HepG2 (cell line): ENCODE data around the gene CFAP100. TPM values are rescaled to one million over a fixed set of nuclear protein-coding genes. Genes with fewer than 3 reads are reported as not detected.
A peak's percentile ranks its signal among the peaks of the same experiment; 100 is the strongest.

Experiments used
- ATAC-seq: fragments of 200-7000 bp; cut with Tn5 transposase; 3 replicates; pipeline ENCODE4 v1.9.1; 2020; ENCODE audit warnings: mild to moderate bottlenecking, moderate library complexity
- BruUV-seq: library from RNA; stranded (reverse); fragments of 400-500 nt; replicated peaks from 2 replicates; lab custom pipeline; 2021; lab: Mats Ljungman, UMichigan
- CTCF ChIA-PET: fragments of 300-600 bp; formaldehyde crosslinking; extraction: SDS; loops from one replicate; lab custom pipeline; 2021; ENCODE audit warnings: low total read pairs, inconsistent platforms, low intra/inter-chr PET ratio; lab: Yijun Ruan, JAX
- POLR2A ChIA-PET: fragments of 350-600 bp; sonication (Branson Sonifier 250); formaldehyde crosslinking; loops from one replicate; lab custom pipeline; 2020; ENCODE audit warnings: antibody characterized with exemption, inconsistent platforms; lab: Yijun Ruan, JAX
- DNase-seq: peaks from one replicate; pipeline ENCODE4 v3.0.0-alpha.2; 2015; ENCODE audit warnings: low spot score
- FAIRE-seq: peaks from 3 replicates; lab custom pipeline; 2011; peaks lifted over from hg19 to GRCh38; lab: Jason Lieb, UNC
- H2AFZ ChIP-seq: one replicate; pipeline ENCODE4 v1.6.1; 2011; ENCODE audit warnings: low read length, inconsistent platforms
- H3K27ac ChIP-seq: fragments of 300-600 bp; 3 replicates; pipeline ENCODE4 v1.8.0; 2011; ENCODE audit warnings: mixed run types, mild to moderate bottlenecking, mixed read lengths, low read length, inconsistent platforms; ENCODE audit not compliant: insufficient read depth; ENCODE audit errors: extremely low read length
- H3K27me3 ChIP-seq, 2 experiments: fragments of 200-600 bp in 1 of 2; 2 replicates in 1 of 2; 3 replicates in 1 of 2; pipeline versions ENCODE4 v1.6.0 to v1.8.0; 2011; ENCODE audit warnings: low read length in 2 of 2, mild to moderate bottlenecking in 2 of 2, moderate library complexity in 2 of 2, inconsistent platforms in 1 of 2; ENCODE audit not compliant: insufficient read depth in 2 of 2, control insufficient read depth in 1 of 2
- H3K36me3 ChIP-seq, 2 experiments: fragments of 200-600 bp in 1 of 2; replicated peaks in 1 of 2; 2 replicates in 1 of 2; 3 replicates in 1 of 2; pipeline versions ENCODE4 v1.5.1 to v1.8.0; 2011; ENCODE audit warnings: low read length in 2 of 2, inconsistent platforms in 1 of 2; ENCODE audit not compliant: insufficient read depth in 2 of 2, control insufficient read depth in 1 of 2
- H3K4me1 ChIP-seq: 2 replicates; pipeline ENCODE4 v1.5.1; 2012; ENCODE audit warnings: low read length, inconsistent platforms; ENCODE audit not compliant: insufficient read depth
- H3K4me2 ChIP-seq: 2 replicates; pipeline ENCODE4 v1.6.0; 2011; ENCODE audit warnings: low read depth, low read length, inconsistent platforms
- H3K4me3 ChIP-seq, 3 experiments: fragments of 200-600 bp in 1 of 3; sonication (generic), shearing (Covaris generic) in 1 of 3; replicated peaks in 1 of 3; 2 replicates each; pipeline ENCODE4 v1.5.1; 2011 to 2016; ENCODE audit warnings: low read length in 3 of 3, inconsistent platforms in 2 of 3, low read depth in 2 of 3, mild to moderate bottlenecking in 2 of 3, control low read depth in 1 of 3, mixed read lengths in 1 of 3; ENCODE audit not compliant: insufficient read depth in 1 of 3
- H3K79me2 ChIP-seq: one replicate; pipeline ENCODE4 v1.6.1; 2011; ENCODE audit warnings: low read length, inconsistent platforms; ENCODE audit not compliant: insufficient read depth
- H3K9ac ChIP-seq: 2 replicates; pipeline ENCODE4 v1.6.0; 2011; ENCODE audit warnings: mild to moderate bottlenecking, low read depth, low read length, inconsistent platforms; ENCODE audit not compliant: insufficient read depth
- H3K9me3 ChIP-seq: 2 replicates; pipeline ENCODE4 v1.5.1; 2012; ENCODE audit warnings: mild to moderate bottlenecking, low read length
- H4K20me1 ChIP-seq: 2 replicates; pipeline ENCODE4 v1.6.0; 2011; ENCODE audit warnings: inconsistent platforms, mild to moderate bottlenecking, low read length, moderate library complexity; ENCODE audit not compliant: insufficient read depth
- AGO1 ChIP-seq: fragments of 200-400 bp; formaldehyde crosslinking; IDR thresholded peaks from 2 replicates; pipeline ENCODE4 v1.6.1; 2017; ENCODE audit warnings: mild to moderate bottlenecking, low read depth, low read length, moderate library complexity; ENCODE audit not compliant: poor library complexity, severe bottlenecking
- ESRRA ChIP-seq: sonication (generic); formaldehyde crosslinking; IDR thresholded peaks from 2 replicates; pipeline ENCODE4 v1.5.1; 2020; ENCODE audit warnings: mild to moderate bottlenecking, low read depth, missing genetic modification reagents
- MEIS1 ChIP-seq: sonication (generic); formaldehyde crosslinking; IDR thresholded peaks from 2 replicates; pipeline ENCODE4 v1.9.0; 2021; ENCODE audit warnings: mild to moderate bottlenecking, missing genetic modification reagents, moderate library complexity, borderline replicate concordance
- SAP130 ChIP-seq: IDR thresholded peaks from 2 replicates; pipeline ENCODE4 v1.6.1; 2016; ENCODE audit warnings: low read depth
- SIN3B ChIP-seq: fragments of 150-350 bp; IDR thresholded peaks from 2 replicates; pipeline ENCODE4 v1.6.1; 2014; ENCODE audit warnings: low read length
- THAP11 ChIP-seq: IDR thresholded peaks from 2 replicates; pipeline ENCODE4 v1.6.1; 2016; ENCODE audit warnings: missing biosample characterization, missing genetic modification reagents
- YY1 ChIP-seq: IDR thresholded peaks from 2 replicates; pipeline ENCODE4 v1.6.1; 2011; ENCODE audit warnings: low read length, low read depth, moderate library complexity, mild to moderate bottlenecking; ENCODE audit not compliant: insufficient read depth, insufficient replicate concordance
- ZBTB7A ChIP-seq: sonication (generic); formaldehyde crosslinking; IDR thresholded peaks from 2 replicates; pipeline ENCODE4 v1.8.0; 2022; ENCODE audit warnings: mild to moderate bottlenecking, missing genetic modification reagents
- ZNF263 ChIP-seq: sonication (generic); formaldehyde crosslinking; IDR thresholded peaks from 2 replicates; pipeline ENCODE4 v1.4.0; 2020; ENCODE audit warnings: missing genetic modification reagents
- ZNF282 ChIP-seq: fragments of 450-650 bp; IDR thresholded peaks from 2 replicates; pipeline ENCODE4 v1.6.1; 2018; ENCODE audit not compliant: partially characterized antibody
- ZNF747 ChIP-seq: sonication (generic); formaldehyde crosslinking; IDR thresholded peaks from 2 replicates; pipeline ENCODE4 v1.8.1; 2023; ENCODE audit warnings: missing genetic modification reagents, mild to moderate bottlenecking, borderline replicate concordance
- WGBS: methylation state at CpG from one replicate; pipeline ENCODE4 v1.1.6; 2017; ENCODE audit warnings: low lambda C conversion rate; 5-methylcytosine and 5-hydroxymethylcytosine counted together
- in situ Hi-C: cut with HindIII; loops from 2 replicates; pipeline ENCODE4 v1.10.0; 2017; ENCODE audit warnings: low pct_unique_long_range_greater_than_20kb; ENCODE audit not compliant: extremely low pct_ligation_motif_present
- intact Hi-C: fragments of 100-400 bp; cut with micrococcal nuclease; formaldehyde crosslinking; loops from one replicate; pipeline ENCODE4 v1.10.0; 2022; ENCODE audit not compliant: unreplicated experiment
- polyA plus RNA-seq, 8 experiments: library from polyadenylated mRNA; depleted of rRNA in 3 of 8; stranded (reverse) in 7 of 8; unstranded in 1 of 8; fragments of >200 nt; fragmentation: Illumina TruSeq in 4 of 8; extraction: Trizol in 4 of 8; gene quantifications; 2 replicates each; pipeline versions ENCODE4 v1.2.1 to v1.2.3, GENCODE V29; 2011 to 2016; ENCODE audit warnings: low read depth in 4 of 8, missing spikeins in 1 of 8, mixed read lengths in 1 of 8; ENCODE audit not compliant: insufficient read depth in 1 of 8
- total RNA-seq, 5 experiments: library from RNA; depleted of rRNA; stranded (reverse); fragments of >200 nt; fragmentation: Illumina TruSeq; extraction: Trizol; gene quantifications; 2 replicates each; pipeline ENCODE4 v1.2.3, GENCODE V29; 2016; ENCODE audit warnings: low read depth in 1 of 5
- TF ChIP-seq, protein P1 (sequence below): sonication (generic); formaldehyde crosslinking; IDR thresholded peaks from 2 replicates; pipeline ENCODE4 v1.4.0; 2020; ENCODE audit warnings: mild to moderate bottlenecking, missing genetic modification reagents
- TF ChIP-seq, protein P2 (sequence below): IDR thresholded peaks from 2 replicates; pipeline ENCODE4 v1.6.1; 2016; ENCODE audit warnings: mild to moderate bottlenecking
- TF ChIP-seq, protein P3 (sequence below): IDR thresholded peaks from 2 replicates; pipeline ENCODE4 v1.6.1; 2012; ENCODE audit warnings: inconsistent platforms
- TF ChIP-seq, protein P4 (sequence below): sonication (generic); formaldehyde crosslinking; IDR thresholded peaks from 2 replicates; pipeline ENCODE4 v1.8.1; 2022; ENCODE audit warnings: low read depth, mild to moderate bottlenecking, missing genetic modification reagents
- TF ChIP-seq, protein P5 (sequence below): sonication (generic); formaldehyde crosslinking; IDR thresholded peaks from 2 replicates; pipeline ENCODE4 v1.4.0; 2020; ENCODE audit warnings: missing genetic modification reagents

Gene CFAP100
- total and polyA plus RNA-seq, 2 of the 13 experiments (the other 11 are each of a cell fraction or from before 2014, with no cell fraction given), result 0.32 TPM; not detected in 1

DNA sequence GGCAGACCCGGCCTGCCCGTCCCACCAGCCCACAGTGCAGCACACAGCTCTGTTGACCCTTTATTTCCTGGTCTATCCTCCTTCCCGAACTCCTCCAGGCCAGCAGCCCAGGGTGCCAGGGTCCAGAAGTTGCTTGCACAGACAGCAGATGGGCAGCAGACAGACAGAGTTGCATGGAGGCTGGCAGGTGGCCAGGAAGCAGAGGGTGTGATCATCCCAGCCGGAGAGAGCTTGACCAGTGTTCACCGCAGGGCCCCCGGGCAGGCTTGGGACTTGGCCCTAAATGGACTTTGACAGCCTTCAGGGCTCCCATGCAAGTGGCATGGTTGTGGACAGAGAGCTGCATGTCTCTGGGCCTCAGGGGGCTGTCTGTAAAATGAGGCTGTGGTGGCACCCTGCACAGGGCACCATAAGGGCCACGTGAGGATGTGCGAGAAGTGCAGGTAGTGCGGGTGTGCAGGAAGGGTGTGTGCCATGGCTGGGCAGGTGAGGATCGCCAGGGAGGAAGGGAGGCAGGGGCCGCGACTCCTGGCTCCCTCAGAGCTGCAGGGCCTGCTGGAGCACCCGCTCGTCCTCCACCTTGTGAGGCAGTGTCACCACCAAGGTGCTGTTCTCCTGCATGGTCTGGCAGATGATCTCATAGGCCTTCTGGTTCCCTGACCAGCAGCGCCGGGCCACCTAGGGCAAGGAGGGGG, 87.2 kb downstream of the CFAP100 start:
- DNase-seq (peak; percentile 71), FAIRE-seq (peak; percentile 49), ATAC-seq (peak; percentile 76)
- Histone ChIP-seq H3K4me3 (peak overlapping the region in 1 of 3 experiments; percentile 49; a peak in 2 of 6 replicates), H3K79me2 (no peaks in the 10 kb centered on the region), H3K36me3 (no peaks in the 10 kb centered on the region), H4K20me1 (no peaks in the 10 kb centered on the region), H3K9ac (no peak overlapping the region), H3K27ac (peak overlapping the region; percentile 34), H3K4me1 (peaks cover 98% of the 10 kb centered on the region), H2AFZ (no peak overlapping the region), H3K9me3 (no peaks in the 10 kb centered on the region), H3K27me3 (no peaks in the 10 kb centered on the region), H3K4me2 (peak overlapping the region; percentile 60)
- in situ Hi-C loops (no loop called here), intact Hi-C loops (loop anchor here (5.0 kb wide), 1 partner anchor 35 kb away; the partner anchor contains the start of gene UROC1)
- ChIA-PET POLR2A (interaction anchor here (0.6 to 1.8 kb wide), 5 partner anchors 8 to 172 kb away, joined by 3 to 10 read pairs (median 6); partner anchors contain the start of gene CHST13), CTCF (no interaction called here)
- BruUV-seq, result no TSS peak
- 32% methylated on average over 12 of the region's 16 CpGs for WGBS
- TF ChIP-seq SAP130 (peak; percentile 55; the same call in 1 of the 2 replicates), AGO1 (no peak), ESRRA (CRISPR knock-in tag) (no peak), SIN3B (no peak), ZNF263 (peak; percentile 89), YY1 (peak; percentile 43), ZBTB7A (0 out of 2 replicates have a peak, but pooled peaks have one; percentile 18), ZNF282 (no peak), ZNF747 (CRISPR knock-in tag) (peak; percentile 50; the same call in 1 of the 2 replicates), THAP11 (CRISPR knock-in tag) (peak; percentile 32; the same call in 1 of the 2 replicates), MEIS1 (no peak)
- TF ChIP-seq, protein P1, sequence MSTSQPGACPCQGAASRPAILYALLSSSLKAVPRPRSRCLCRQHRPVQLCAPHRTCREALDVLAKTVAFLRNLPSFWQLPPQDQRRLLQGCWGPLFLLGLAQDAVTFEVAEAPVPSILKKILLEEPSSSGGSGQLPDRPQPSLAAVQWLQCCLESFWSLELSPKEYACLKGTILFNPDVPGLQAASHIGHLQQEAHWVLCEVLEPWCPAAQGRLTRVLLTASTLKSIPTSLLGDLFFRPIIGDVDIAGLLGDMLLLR (CRISPR knock-in tag), result peak; percentile 44; the same call in 1 of the 2 replicates
- TF ChIP-seq, protein P2, sequence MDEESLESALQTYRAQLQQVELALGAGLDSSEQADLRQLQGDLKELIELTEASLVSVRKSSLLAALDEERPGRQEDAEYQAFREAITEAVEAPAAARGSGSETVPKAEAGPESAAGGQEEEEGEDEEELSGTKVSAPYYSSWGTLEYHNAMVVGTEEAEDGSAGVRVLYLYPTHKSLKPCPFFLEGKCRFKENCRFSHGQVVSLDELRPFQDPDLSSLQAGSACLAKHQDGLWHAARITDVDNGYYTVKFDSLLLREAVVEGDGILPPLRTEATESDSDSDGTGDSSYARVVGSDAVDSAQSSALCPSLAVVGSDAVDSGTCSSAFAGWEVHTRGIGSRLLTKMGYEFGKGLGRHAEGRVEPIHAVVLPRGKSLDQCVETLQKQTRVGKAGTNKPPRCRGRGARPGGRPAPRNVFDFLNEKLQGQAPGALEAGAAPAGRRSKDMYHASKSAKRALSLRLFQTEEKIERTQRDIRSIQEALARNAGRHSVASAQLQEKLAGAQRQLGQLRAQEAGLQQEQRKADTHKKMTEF, result peak; percentile 32; the same call in 1 of the 2 replicates
- TF ChIP-seq, protein P3, sequence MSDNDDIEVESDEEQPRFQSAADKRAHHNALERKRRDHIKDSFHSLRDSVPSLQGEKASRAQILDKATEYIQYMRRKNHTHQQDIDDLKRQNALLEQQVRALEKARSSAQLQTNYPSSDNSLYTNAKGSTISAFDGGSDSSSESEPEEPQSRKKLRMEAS, result peak; percentile 29; the same call in 1 of the 2 replicates
- TF ChIP-seq, protein P4, sequence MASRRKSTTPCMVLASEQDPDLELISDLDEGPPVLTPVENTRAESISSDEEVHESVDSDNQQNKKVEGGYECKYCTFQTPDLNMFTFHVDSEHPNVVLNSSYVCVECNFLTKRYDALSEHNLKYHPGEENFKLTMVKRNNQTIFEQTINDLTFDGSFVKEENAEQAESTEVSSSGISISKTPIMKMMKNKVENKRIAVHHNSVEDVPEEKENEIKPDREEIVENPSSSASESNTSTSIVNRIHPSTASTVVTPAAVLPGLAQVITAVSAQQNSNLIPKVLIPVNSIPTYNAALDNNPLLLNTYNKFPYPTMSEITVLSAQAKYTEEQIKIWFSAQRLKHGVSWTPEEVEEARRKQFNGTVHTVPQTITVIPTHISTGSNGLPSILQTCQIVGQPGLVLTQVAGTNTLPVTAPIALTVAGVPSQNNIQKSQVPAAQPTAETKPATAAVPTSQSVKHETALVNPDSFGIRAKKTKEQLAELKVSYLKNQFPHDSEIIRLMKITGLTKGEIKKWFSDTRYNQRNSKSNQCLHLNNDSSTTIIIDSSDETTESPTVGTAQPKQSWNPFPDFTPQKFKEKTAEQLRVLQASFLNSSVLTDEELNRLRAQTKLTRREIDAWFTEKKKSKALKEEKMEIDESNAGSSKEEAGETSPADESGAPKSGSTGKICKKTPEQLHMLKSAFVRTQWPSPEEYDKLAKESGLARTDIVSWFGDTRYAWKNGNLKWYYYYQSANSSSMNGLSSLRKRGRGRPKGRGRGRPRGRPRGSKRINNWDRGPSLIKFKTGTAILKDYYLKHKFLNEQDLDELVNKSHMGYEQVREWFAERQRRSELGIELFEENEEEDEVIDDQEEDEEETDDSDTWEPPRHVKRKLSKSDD, result 0 out of 2 replicates have a peak, but pooled peaks have one; percentile 20
- TF ChIP-seq, protein P5, sequence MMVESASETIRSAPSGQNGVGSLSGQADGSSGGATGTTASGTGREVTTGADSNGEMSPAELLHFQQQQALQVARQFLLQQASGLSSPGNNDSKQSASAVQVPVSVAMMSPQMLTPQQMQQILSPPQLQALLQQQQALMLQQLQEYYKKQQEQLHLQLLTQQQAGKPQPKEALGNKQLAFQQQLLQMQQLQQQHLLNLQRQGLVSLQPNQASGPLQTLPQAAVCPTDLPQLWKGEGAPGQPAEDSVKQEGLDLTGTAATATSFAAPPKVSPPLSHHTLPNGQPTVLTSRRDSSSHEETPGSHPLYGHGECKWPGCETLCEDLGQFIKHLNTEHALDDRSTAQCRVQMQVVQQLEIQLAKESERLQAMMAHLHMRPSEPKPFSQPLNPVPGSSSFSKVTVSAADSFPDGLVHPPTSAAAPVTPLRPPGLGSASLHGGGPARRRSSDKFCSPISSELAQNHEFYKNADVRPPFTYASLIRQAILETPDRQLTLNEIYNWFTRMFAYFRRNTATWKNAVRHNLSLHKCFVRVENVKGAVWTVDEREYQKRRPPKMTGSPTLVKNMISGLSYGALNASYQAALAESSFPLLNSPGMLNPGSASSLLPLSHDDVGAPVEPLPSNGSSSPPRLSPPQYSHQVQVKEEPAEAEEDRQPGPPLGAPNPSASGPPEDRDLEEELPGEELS (CRISPR knock-in tag), result 0 out of 2 replicates have a peak, but pooled peaks have one; percentile 21
